Endometrial microvascular endothelial cells (primary cell): Measurements from ENCODE around the gene TMEM185B. TPM values are rescaled to one million over a fixed set of nuclear protein-coding genes. Genes with fewer than 3 reads are reported as not detected.

Experiments used
- in situ Hi-C: cut with HindIII; loops from 2 replicates; pipeline ENCODE4 v1.10.0; 2017; ENCODE audit warnings: low sequenced_read_pairs, low pct_unique_long_range_greater_than_20kb; ENCODE audit errors: inconsistent ontology term
- total RNA-seq: library from RNA; depleted of rRNA; stranded (reverse); fragments of >200 nt; gene quantifications from one replicate; pipeline ENCODE4 v1.2.3, GENCODE V29; 2015; ENCODE audit errors: inconsistent ontology term

Gene TMEM185B
- total RNA-seq, 1 donor from 2014 or later, result 28.2 TPM

DNA sequence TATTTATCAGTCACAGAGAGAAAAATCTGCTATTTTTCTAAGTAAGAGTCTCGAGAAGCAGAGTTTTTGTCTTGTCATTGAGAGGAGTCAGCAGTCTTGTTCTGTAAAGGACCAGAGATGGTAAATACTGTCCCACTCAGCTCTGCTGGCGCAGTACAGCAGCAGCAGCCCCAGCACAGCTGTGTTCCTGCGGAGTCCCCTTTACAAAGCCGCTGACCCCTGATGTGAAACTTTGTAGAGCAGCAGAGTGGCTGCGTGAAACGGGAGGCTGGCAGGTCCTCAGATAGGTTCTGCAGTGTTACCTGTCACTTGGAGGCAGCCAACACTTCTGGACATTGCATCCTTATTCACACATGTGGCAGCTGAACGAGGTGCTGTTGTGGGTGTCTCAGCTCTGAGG lies 45.2 kb downstream of the TMEM185B start:
- in situ Hi-C loops, result no loop called here

DNA sequence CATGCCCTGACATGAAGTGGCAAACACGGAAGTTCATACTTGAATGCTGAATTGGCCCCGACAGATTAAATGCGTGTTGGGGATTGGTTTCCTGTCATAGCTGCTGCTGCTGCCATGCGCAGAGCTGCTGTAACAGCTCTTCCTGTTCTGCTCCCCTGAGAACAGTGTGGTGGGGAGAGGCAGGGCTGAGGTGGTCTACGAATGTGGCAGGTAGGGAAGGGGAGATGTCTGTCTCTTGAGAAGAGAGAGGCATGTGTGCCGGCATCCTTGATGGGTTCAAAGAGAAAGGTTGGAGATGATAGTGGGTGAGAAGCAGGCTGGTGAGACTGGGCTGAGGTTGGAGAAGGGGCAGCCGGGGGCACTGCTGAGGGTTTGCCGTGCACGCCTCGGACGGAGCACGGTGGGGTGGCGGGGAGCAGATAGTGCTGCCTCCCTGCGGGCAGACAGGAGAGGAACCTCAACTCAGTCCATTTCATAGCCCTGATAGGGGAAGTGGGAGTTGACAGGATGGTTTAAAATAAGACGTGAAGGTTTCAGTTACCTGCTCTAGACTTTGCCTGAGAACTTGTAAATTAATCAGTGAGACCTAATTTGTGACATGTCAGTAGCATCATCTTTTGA lies 46.1 kb downstream of the TMEM185B start:
- in situ Hi-C loops, result no loop called here

DNA sequence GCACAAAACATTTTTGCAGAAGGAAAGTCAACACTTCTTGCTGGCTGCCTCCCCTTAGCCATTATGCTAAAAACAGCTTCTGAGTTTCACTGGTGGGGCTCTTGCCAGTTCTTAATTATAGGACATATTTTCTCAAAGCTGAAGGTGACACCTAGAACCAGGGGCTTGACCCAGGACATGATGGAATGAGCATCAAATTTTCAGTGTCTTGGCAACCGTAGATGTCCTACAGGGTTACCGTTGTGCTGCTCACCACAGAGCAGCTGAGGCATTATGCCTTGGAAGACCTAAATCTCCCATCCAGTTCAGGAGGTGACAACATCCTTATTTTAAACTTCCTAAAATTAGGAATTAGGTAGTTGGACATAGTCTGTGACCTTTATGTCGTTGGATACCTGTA lies 46.7 kb downstream of the TMEM185B start:
- in situ Hi-C loops, result no loop called here

DNA sequence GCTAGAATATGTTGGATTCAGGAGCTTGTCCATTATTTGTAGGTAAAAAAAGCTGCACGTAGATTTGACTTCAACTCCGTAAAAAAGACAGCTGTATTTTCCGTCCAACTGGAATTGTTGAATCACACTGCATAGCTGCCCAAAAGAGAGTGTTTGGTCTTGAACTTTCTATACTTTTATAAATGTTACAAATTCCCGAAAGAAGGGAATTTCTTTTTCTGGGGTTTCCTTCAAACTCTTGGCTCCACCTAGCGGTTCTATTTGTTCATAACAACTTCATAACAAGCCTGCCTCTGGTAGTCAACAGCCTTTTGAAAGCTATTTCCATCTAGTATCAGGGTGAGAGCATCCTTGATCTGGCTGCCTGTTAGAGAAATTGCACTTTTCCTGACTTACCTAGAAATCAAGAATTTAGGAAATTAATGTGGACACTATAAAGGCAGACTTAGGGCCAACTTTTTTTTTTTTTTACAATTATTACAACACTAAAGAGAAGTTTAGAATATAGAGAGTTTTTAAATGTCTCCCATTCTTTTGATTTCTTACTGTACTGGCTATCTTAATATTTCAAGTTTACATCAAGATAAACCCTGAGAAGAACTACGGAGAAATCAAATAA lies 48.1 kb downstream of the TMEM185B start:
- in situ Hi-C loops, result no loop called here

Other genes with a start within 250 kb of the TMEM185B start
- 4.5 TPM for gene EPB41L5, start 210.3 kb downstream of the TMEM185B start, total RNA-seq
- gene RALB, start 29.5 kb upstream of the TMEM185B start, total RNA-seq, result 97.3 TPM
- gene INHBB, start 122.7 kb upstream of the TMEM185B start, total RNA-seq, result not detected